WTC11 (cell line): ENCODE results near the gene OR1N1. TPM values are rescaled to one million over a fixed set of nuclear protein-coding genes. Genes with fewer than 3 reads are reported as not detected.

Experiments
- ATAC-seq: fragments of 200-7000 bp; cut with Tn5 transposase; 2 replicates; pipeline ENCODE4 v1.10.0; 2021; ENCODE audit warnings: mild to moderate bottlenecking, moderate library complexity
- CTCF ChIA-PET: fragments of 300-600 bp; sonication (Branson Sonifier 250); formaldehyde crosslinking; loops from one replicate; lab custom pipeline; 2021; ENCODE audit warnings: antibody characterized with exemption; lab: Charles Lee
- POLR2A ChIA-PET: fragments of 350-600 bp; sonication (Branson Sonifier 250); formaldehyde crosslinking; loops from one replicate; lab custom pipeline; 2021; ENCODE audit warnings: antibody characterized with exemption; lab: Charles Lee
- DNase-seq: peaks from one replicate; pipeline ENCODE4 v3.0.0; 2021; ENCODE audit warnings: low spot score
- H3K27ac Mint-ChIP-seq: 2 replicates; pipeline ENCODE4 v1.8.0; 2021; ENCODE audit warnings: mixed read lengths
- H3K27me3 Mint-ChIP-seq: 2 replicates; pipeline ENCODE4 v1.8.0; 2021; ENCODE audit warnings: low read depth, mild to moderate bottlenecking, moderate library complexity, mixed read lengths
- H3K36me3 Mint-ChIP-seq: 2 replicates; pipeline ENCODE4 v1.8.0; 2021; ENCODE audit warnings: mixed read lengths
- H3K4me1 Mint-ChIP-seq: 2 replicates; pipeline ENCODE4 v1.8.0; 2022; ENCODE audit warnings: mixed read lengths
- H3K4me3 Mint-ChIP-seq: 2 replicates; pipeline ENCODE4 v1.8.0; 2021; ENCODE audit warnings: mild to moderate bottlenecking, moderate library complexity, mixed read lengths
- H3K9me3 Mint-ChIP-seq: 2 replicates; pipeline ENCODE4 v1.8.0; 2021; ENCODE audit warnings: mixed read lengths
- ATF1 ChIP-seq: sonication (generic); formaldehyde crosslinking; IDR thresholded peaks from 2 replicates; pipeline ENCODE4 v1.8.1; 2023; ENCODE audit warnings: mild to moderate bottlenecking, moderate library complexity, missing genetic modification reagents
- CREM ChIP-seq: sonication (generic); formaldehyde crosslinking; IDR thresholded peaks from 2 replicates; pipeline ENCODE4 v1.8.1; 2022; ENCODE audit warnings: mild to moderate bottlenecking, missing genetic modification reagents, moderate library complexity
- ELF4 ChIP-seq: sonication (generic); formaldehyde crosslinking; IDR thresholded peaks from 2 replicates; pipeline ENCODE4 v1.8.1; 2022; ENCODE audit warnings: low read depth, mild to moderate bottlenecking, moderate library complexity, missing genetic modification reagents
- GABPB1 ChIP-seq: sonication (generic); formaldehyde crosslinking; IDR thresholded peaks from 2 replicates; pipeline ENCODE4 v1.8.1; 2023; ENCODE audit warnings: mild to moderate bottlenecking, missing genetic modification reagents
- HMGA2 ChIP-seq: fragments of 250-450 bp; sonication (Bioruptor Pico); IDR thresholded peaks from 2 replicates; pipeline ENCODE4 v1.4.0; 2021; ENCODE audit warnings: mild to moderate bottlenecking, moderate library complexity
- JAZF1 ChIP-seq: fragments of 250-450 bp; sonication (Bioruptor Pico); IDR thresholded peaks from 2 replicates; pipeline ENCODE4 v1.9.0; 2021; ENCODE audit warnings: moderate library complexity, mild to moderate bottlenecking, inconsistent platforms
- JUN ChIP-seq: sonication (generic); formaldehyde crosslinking; IDR thresholded peaks from 2 replicates; pipeline ENCODE4 v1.8.0; 2023; ENCODE audit warnings: mild to moderate bottlenecking, missing genetic modification reagents
- NR2C2 ChIP-seq: sonication (generic); formaldehyde crosslinking; IDR thresholded peaks from 2 replicates; pipeline ENCODE4 v1.8.0; 2022; ENCODE audit warnings: mild to moderate bottlenecking, missing genetic modification reagents
- TCF7 ChIP-seq: sonication (generic); formaldehyde crosslinking; IDR thresholded peaks from 2 replicates; pipeline ENCODE4 v1.8.0; 2022; ENCODE audit warnings: mild to moderate bottlenecking, low read depth, missing genetic modification reagents, moderate library complexity
- TP53 ChIP-seq: sonication (generic); formaldehyde crosslinking; IDR thresholded peaks from 2 replicates; pipeline ENCODE4 v1.8.1; 2023; ENCODE audit warnings: mild to moderate bottlenecking, missing genetic modification reagents
- ZNF219 ChIP-seq: sonication (generic); formaldehyde crosslinking; IDR thresholded peaks from 2 replicates; pipeline ENCODE4 v1.8.0; 2023; ENCODE audit warnings: missing genetic modification reagents, mild to moderate bottlenecking, borderline replicate concordance
- ZNF232 ChIP-seq: sonication (generic); formaldehyde crosslinking; IDR thresholded peaks from 2 replicates; pipeline ENCODE4 v1.8.0; 2022; ENCODE audit warnings: mild to moderate bottlenecking, missing genetic modification reagents
- ZNF396 ChIP-seq: fragments of 250-450 bp; sonication (Bioruptor Pico); IDR thresholded peaks from 2 replicates; pipeline ENCODE4 v1.8.0; 2021; ENCODE audit warnings: mild to moderate bottlenecking, moderate library complexity, borderline replicate concordance
- total RNA-seq: library from RNA; stranded (reverse); gene quantifications from 3 replicates; pipeline ENCODE4 v1.2.3, GENCODE V29; 2021
- TF ChIP-seq, protein P1 (sequence below): sonication (generic); formaldehyde crosslinking; IDR thresholded peaks from 2 replicates; pipeline ENCODE4 v1.8.1; 2022; ENCODE audit warnings: low read depth, mild to moderate bottlenecking, moderate library complexity, missing genetic modification reagents, borderline replicate concordance
- TF ChIP-seq, protein P2 (sequence below): fragments of 250-450 bp; sonication (Bioruptor Pico); IDR thresholded peaks from 2 replicates; pipeline ENCODE4 v1.9.0; 2021; ENCODE audit warnings: mild to moderate bottlenecking
- TF ChIP-seq, protein P3 (sequence below): sonication (generic); formaldehyde crosslinking; IDR thresholded peaks from 2 replicates; pipeline ENCODE4 v1.8.0; 2022; ENCODE audit warnings: mild to moderate bottlenecking, missing genetic modification reagents
- TF ChIP-seq, protein P4 (sequence below): fragments of 250-450 bp; sonication (Bioruptor Pico); IDR thresholded peaks from 2 replicates; pipeline ENCODE4 v1.8.0; 2021; ENCODE audit warnings: mild to moderate bottlenecking
- TF ChIP-seq, protein P5 (sequence below): sonication (generic); formaldehyde crosslinking; IDR thresholded peaks from 2 replicates; pipeline ENCODE4 v1.8.1; 2022; ENCODE audit warnings: missing genetic modification reagents, borderline replicate concordance
- TF ChIP-seq, protein P6 (sequence below): sonication (generic); formaldehyde crosslinking; IDR thresholded peaks from 2 replicates; pipeline ENCODE4 v1.8.0; 2022; ENCODE audit warnings: mild to moderate bottlenecking, missing genetic modification reagents
- TF ChIP-seq, protein P7 (sequence below): sonication (generic); formaldehyde crosslinking; IDR thresholded peaks from 2 replicates; pipeline ENCODE4 v1.8.1; 2023; ENCODE audit warnings: mild to moderate bottlenecking, missing genetic modification reagents
- TF ChIP-seq, protein P8 (sequence below): sonication (generic); formaldehyde crosslinking; conservative IDR thresholded peaks from 2 replicates; pipeline ENCODE4 v1.8.1; 2023; ENCODE audit warnings: mild to moderate bottlenecking, low read depth, missing genetic modification reagents, moderate library complexity
- TF ChIP-seq, protein P9 (sequence below): sonication (generic); formaldehyde crosslinking; IDR thresholded peaks from 2 replicates; pipeline ENCODE4 v1.8.0; 2022; ENCODE audit warnings: mild to moderate bottlenecking, missing genetic modification reagents

OR1N1 gene
- total RNA-seq, 1 experiment from 2014 or later, result not detected

DNA sequence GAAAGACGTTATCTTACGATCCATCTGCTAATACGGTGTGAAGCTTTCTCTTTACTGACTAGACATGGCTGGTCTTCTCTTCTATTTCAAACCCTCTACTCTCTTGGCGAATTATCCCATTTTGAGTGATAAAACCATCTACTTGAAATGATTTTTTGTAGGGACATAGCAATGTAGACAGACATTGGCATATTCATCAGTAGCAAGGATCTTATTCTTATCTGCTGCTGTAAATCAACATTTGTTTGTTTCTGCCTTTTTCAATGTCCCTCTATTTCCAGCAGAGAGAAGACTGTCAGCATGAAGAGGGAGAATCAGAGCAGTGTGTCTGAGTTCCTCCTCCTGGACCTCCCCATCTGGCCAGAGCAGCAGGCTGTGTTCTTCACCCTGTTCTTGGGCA lies 8.3 kb downstream of the OR1N1 start, which contains the start of gene OR1J4 (continued):
- TF ChIP-seq, protein P1, sequence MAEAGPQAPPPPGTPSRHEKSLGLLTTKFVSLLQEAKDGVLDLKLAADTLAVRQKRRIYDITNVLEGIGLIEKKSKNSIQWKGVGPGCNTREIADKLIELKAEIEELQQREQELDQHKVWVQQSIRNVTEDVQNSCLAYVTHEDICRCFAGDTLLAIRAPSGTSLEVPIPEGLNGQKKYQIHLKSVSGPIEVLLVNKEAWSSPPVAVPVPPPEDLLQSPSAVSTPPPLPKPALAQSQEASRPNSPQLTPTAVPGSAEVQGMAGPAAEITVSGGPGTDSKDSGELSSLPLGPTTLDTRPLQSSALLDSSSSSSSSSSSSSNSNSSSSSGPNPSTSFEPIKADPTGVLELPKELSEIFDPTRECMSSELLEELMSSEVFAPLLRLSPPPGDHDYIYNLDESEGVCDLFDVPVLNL (CRISPR knock-in tag), result no peak
- no peak for TF ChIP-seq ATF1 (CRISPR knock-in tag)
- TF ChIP-seq ZNF396 (CRISPR knock-in tag), result no peak
- TF ChIP-seq, protein P2, sequence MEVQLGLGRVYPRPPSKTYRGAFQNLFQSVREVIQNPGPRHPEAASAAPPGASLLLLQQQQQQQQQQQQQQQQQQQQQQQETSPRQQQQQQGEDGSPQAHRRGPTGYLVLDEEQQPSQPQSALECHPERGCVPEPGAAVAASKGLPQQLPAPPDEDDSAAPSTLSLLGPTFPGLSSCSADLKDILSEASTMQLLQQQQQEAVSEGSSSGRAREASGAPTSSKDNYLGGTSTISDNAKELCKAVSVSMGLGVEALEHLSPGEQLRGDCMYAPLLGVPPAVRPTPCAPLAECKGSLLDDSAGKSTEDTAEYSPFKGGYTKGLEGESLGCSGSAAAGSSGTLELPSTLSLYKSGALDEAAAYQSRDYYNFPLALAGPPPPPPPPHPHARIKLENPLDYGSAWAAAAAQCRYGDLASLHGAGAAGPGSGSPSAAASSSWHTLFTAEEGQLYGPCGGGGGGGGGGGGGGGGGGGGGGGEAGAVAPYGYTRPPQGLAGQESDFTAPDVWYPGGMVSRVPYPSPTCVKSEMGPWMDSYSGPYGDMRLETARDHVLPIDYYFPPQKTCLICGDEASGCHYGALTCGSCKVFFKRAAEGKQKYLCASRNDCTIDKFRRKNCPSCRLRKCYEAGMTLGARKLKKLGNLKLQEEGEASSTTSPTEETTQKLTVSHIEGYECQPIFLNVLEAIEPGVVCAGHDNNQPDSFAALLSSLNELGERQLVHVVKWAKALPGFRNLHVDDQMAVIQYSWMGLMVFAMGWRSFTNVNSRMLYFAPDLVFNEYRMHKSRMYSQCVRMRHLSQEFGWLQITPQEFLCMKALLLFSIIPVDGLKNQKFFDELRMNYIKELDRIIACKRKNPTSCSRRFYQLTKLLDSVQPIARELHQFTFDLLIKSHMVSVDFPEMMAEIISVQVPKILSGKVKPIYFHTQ (CRISPR knock-in tag), result no peak
- TF ChIP-seq, protein P3, sequence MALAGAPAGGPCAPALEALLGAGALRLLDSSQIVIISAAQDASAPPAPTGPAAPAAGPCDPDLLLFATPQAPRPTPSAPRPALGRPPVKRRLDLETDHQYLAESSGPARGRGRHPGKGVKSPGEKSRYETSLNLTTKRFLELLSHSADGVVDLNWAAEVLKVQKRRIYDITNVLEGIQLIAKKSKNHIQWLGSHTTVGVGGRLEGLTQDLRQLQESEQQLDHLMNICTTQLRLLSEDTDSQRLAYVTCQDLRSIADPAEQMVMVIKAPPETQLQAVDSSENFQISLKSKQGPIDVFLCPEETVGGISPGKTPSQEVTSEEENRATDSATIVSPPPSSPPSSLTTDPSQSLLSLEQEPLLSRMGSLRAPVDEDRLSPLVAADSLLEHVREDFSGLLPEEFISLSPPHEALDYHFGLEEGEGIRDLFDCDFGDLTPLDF, result no peak
- TF ChIP-seq, protein P4, sequence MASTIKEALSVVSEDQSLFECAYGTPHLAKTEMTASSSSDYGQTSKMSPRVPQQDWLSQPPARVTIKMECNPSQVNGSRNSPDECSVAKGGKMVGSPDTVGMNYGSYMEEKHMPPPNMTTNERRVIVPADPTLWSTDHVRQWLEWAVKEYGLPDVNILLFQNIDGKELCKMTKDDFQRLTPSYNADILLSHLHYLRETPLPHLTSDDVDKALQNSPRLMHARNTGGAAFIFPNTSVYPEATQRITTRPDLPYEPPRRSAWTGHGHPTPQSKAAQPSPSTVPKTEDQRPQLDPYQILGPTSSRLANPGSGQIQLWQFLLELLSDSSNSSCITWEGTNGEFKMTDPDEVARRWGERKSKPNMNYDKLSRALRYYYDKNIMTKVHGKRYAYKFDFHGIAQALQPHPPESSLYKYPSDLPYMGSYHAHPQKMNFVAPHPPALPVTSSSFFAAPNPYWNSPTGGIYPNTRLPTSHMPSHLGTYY (CRISPR knock-in tag), result no peak

DNA sequence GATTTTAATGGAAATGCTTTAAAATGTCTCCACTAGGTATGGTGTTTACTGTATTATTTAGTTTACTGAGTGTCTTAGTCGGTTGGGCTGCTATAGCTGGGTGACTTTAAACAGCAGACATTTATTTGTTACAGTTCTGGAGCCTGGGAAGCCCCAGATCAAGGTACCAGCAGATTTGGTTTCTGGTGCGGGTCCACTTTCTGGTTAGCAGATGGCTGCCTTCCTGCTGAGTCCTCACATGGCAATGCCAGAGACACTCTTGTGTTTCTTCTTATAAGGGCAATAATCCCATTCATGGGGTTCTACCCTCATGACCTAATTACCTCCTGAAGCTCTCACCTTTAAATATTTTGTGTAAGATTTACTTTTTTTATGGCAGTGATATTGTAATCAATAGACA lies 8.9 kb downstream of the OR1N1 start:
- DNase-seq (no peak), ATAC-seq (no peak)
- no peak overlapping the region for H3K27ac Mint-ChIP-seq
- CTCF ChIA-PET, result no interaction called here
- H3K27me3 Mint-ChIP-seq, result peaks cover 49% of the 10 kb centered on the region
- TF ChIP-seq, protein P5, sequence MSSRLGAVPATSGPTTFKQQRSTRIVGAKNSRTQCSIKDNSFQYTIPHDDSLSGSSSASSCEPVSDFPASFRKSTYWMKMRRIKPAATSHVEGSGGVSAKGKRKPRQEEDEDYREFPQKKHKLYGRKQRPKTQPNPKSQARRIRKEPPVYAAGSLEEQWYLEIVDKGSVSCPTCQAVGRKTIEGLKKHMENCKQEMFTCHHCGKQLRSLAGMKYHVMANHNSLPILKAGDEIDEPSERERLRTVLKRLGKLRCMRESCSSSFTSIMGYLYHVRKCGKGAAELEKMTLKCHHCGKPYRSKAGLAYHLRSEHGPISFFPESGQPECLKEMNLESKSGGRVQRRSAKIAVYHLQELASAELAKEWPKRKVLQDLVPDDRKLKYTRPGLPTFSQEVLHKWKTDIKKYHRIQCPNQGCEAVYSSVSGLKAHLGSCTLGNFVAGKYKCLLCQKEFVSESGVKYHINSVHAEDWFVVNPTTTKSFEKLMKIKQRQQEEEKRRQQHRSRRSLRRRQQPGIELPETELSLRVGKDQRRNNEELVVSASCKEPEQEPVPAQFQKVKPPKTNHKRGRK, result no peak
- TF ChIP-seq, protein P6, sequence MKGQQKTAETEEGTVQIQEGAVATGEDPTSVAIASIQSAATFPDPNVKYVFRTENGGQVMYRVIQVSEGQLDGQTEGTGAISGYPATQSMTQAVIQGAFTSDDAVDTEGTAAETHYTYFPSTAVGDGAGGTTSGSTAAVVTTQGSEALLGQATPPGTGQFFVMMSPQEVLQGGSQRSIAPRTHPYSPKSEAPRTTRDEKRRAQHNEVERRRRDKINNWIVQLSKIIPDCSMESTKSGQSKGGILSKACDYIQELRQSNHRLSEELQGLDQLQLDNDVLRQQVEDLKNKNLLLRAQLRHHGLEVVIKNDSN (CRISPR knock-in tag), result no peak
- TF ChIP-seq NR2C2 (CRISPR knock-in tag) (no peak), ZNF232 (no peak), TCF7 (CRISPR knock-in tag) (no peak), GABPB1 (no peak), ELF4 (CRISPR knock-in tag) (no peak), JAZF1 (CRISPR knock-in tag) (no peak), CREM (CRISPR knock-in tag) (no peak), TP53 (CRISPR knock-in tag) (no peak), HMGA2 (CRISPR knock-in tag) (no peak), ZNF219 (CRISPR knock-in tag) (no peak), JUN (CRISPR knock-in tag) (no peak)
- TF ChIP-seq, protein P7, sequence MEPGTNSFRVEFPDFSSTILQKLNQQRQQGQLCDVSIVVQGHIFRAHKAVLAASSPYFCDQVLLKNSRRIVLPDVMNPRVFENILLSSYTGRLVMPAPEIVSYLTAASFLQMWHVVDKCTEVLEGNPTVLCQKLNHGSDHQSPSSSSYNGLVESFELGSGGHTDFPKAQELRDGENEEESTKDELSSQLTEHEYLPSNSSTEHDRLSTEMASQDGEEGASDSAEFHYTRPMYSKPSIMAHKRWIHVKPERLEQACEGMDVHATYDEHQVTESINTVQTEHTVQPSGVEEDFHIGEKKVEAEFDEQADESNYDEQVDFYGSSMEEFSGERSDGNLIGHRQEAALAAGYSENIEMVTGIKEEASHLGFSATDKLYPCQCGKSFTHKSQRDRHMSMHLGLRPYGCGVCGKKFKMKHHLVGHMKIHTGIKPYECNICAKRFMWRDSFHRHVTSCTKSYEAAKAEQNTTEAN (CRISPR knock-in tag), result no peak
- TF ChIP-seq, protein P8, sequence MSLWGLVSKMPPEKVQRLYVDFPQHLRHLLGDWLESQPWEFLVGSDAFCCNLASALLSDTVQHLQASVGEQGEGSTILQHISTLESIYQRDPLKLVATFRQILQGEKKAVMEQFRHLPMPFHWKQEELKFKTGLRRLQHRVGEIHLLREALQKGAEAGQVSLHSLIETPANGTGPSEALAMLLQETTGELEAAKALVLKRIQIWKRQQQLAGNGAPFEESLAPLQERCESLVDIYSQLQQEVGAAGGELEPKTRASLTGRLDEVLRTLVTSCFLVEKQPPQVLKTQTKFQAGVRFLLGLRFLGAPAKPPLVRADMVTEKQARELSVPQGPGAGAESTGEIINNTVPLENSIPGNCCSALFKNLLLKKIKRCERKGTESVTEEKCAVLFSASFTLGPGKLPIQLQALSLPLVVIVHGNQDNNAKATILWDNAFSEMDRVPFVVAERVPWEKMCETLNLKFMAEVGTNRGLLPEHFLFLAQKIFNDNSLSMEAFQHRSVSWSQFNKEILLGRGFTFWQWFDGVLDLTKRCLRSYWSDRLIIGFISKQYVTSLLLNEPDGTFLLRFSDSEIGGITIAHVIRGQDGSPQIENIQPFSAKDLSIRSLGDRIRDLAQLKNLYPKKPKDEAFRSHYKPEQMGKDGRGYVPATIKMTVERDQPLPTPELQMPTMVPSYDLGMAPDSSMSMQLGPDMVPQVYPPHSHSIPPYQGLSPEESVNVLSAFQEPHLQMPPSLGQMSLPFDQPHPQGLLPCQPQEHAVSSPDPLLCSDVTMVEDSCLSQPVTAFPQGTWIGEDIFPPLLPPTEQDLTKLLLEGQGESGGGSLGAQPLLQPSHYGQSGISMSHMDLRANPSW (CRISPR knock-in tag), result no peak
- TF ChIP-seq, protein P9, sequence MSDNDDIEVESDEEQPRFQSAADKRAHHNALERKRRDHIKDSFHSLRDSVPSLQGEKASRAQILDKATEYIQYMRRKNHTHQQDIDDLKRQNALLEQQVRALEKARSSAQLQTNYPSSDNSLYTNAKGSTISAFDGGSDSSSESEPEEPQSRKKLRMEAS, result no peak
- TF ChIP-seq, all 79 proteins: peak for 0
- POLR2A ChIA-PET, result no interaction called here
- H3K9me3 Mint-ChIP-seq, result peaks cover 29% of the 10 kb centered on the region
- H3K4me1 Mint-ChIP-seq, result no peaks in the 10 kb centered on the region
- H3K36me3 Mint-ChIP-seq, result peaks cover 17% of the 10 kb centered on the region; the same call in 1 of the 2 replicates
- no peak overlapping the region for H3K4me3 Mint-ChIP-seq
